IMR-90 (cell line): ENCODE data around the gene PMEPA1. TPM values are rescaled to one million over a fixed set of nuclear protein-coding genes. Genes with fewer than 3 reads are reported as not detected.

Experiments
- ATAC-seq: fragments of 200-7000 bp; cut with Tn5 transposase; 2 replicates; pipeline ENCODE4 v1.9.1; 2020; ENCODE audit warnings: low read depth, mild to moderate bottlenecking, moderate library complexity
- BruUV-seq: library from RNA; stranded (reverse); fragments of 400-500 nt; replicated peaks from 2 replicates; lab custom pipeline; 2021; lab: Mats Ljungman, UMichigan
- CTCF ChIA-PET: fragments of 300-600 bp; formaldehyde crosslinking; extraction: SDS; loops from one replicate; lab custom pipeline; 2021; ENCODE audit warnings: antibody characterized with exemption; lab: Yijun Ruan, JAX
- POLR2A ChIA-PET: fragments of 300-600 bp; sonication (Branson Sonifier 250); formaldehyde crosslinking; loops from one replicate; lab custom pipeline; 2022; ENCODE audit warnings: antibody characterized with exemption; ENCODE audit not compliant: unreplicated experiment; lab: Charles Lee
- DNase-seq: peaks from one replicate; pipeline ENCODE4 v3.0.0; 2013
- H2AFZ ChIP-seq: replicated peaks from 2 replicates; pipeline ENCODE3; 2013; ENCODE audit warnings: low read length, mild to moderate bottlenecking; ENCODE audit not compliant: poor library complexity
- H2AK5ac ChIP-seq: 2 replicates; pipeline ENCODE4 v1.6.1; 2013; ENCODE audit warnings: low read depth, low read length, inconsistent platforms
- H2AK9ac ChIP-seq: replicated peaks from 2 replicates; pipeline ENCODE3; 2013; ENCODE audit warnings: mild to moderate bottlenecking, low read depth, low read length, moderate library complexity; ENCODE audit not compliant: poor library complexity
- H2BK120ac ChIP-seq: 2 replicates; pipeline ENCODE4 v1.6.1; 2013; ENCODE audit warnings: low read depth, low read length, inconsistent platforms
- H2BK15ac ChIP-seq: 3 replicates; pipeline ENCODE4 v1.6.1; 2013; ENCODE audit warnings: low read depth, low read length, inconsistent platforms
- H2BK20ac ChIP-seq: 2 replicates; pipeline ENCODE4 v1.6.1; 2013; ENCODE audit warnings: low read depth, mild to moderate bottlenecking, inconsistent platforms, low read length, moderate library complexity
- H2BK5ac ChIP-seq: 2 replicates; pipeline ENCODE4 v1.6.1; 2013; ENCODE audit warnings: mild to moderate bottlenecking, low read depth, low read length, inconsistent platforms; ENCODE audit not compliant: poor library complexity, severe bottlenecking
- H3K14ac ChIP-seq: replicated peaks from 2 replicates; pipeline ENCODE4 v1.6.1; 2013; ENCODE audit warnings: low read depth, low read length, inconsistent platforms
- H3K18ac ChIP-seq: 2 replicates; pipeline ENCODE4 v1.6.1; 2013; ENCODE audit warnings: low read depth, low read length, control low read depth
- H3K23ac ChIP-seq: 2 replicates; pipeline ENCODE4 v1.6.1; 2013; ENCODE audit warnings: low read depth, low read length, inconsistent platforms
- H3K27ac ChIP-seq: 2 replicates; pipeline ENCODE4 v1.5.1; 2013; ENCODE audit warnings: mild to moderate bottlenecking, control low read depth, low read length; ENCODE audit not compliant: insufficient read depth
- H3K27me3 ChIP-seq: 2 replicates; pipeline ENCODE4 v1.6.1; 2013; ENCODE audit warnings: low read length; ENCODE audit not compliant: control insufficient read depth, insufficient read depth
- H3K36me3 ChIP-seq: 2 replicates; pipeline ENCODE4 v1.6.1; 2013; ENCODE audit warnings: low read length, mixed read lengths; ENCODE audit not compliant: control insufficient read depth, insufficient read depth
- H3K4ac ChIP-seq: 2 replicates; pipeline ENCODE4 v1.6.1; 2013; ENCODE audit warnings: low read depth, low read length, inconsistent platforms
- H3K4me1 ChIP-seq: 2 replicates; pipeline ENCODE4 v1.6.1; 2013; ENCODE audit warnings: low read length, mixed read lengths; ENCODE audit not compliant: control insufficient read depth, insufficient read depth
- H3K4me2 ChIP-seq: 2 replicates; pipeline ENCODE4 v1.6.1; 2013; ENCODE audit warnings: low read depth, mild to moderate bottlenecking, control low read depth, low read length, moderate library complexity
- H3K4me3 ChIP-seq: 2 replicates; pipeline ENCODE4 v1.5.1; 2013; ENCODE audit warnings: low read depth, mild to moderate bottlenecking, control low read depth, low read length, moderate library complexity; ENCODE audit not compliant: insufficient read depth
- H3K56ac ChIP-seq: 2 replicates; pipeline ENCODE4 v1.6.1; 2013; ENCODE audit warnings: low read length, inconsistent platforms; ENCODE audit not compliant: insufficient read depth; ENCODE audit errors: extremely low read depth
- H3K79me1 ChIP-seq, 2 experiments: 2 replicates each; pipeline ENCODE4 v1.6.1; 2013; ENCODE audit warnings: low read length in 2 of 2, inconsistent platforms in 1 of 2, low read depth in 1 of 2
- H3K9ac ChIP-seq: 2 replicates; pipeline ENCODE4 v1.6.1; 2013; ENCODE audit warnings: low read depth, low read length, control low read depth
- H3K9me1 ChIP-seq: 2 replicates; pipeline ENCODE4 v1.6.1; 2013; ENCODE audit warnings: low read length, inconsistent platforms; ENCODE audit not compliant: insufficient read depth
- H3K9me3 ChIP-seq: 2 replicates; pipeline ENCODE4 v1.6.1; 2013; ENCODE audit warnings: low read length; ENCODE audit not compliant: control insufficient read depth, insufficient read depth
- H4K20me1 ChIP-seq: 2 replicates; pipeline ENCODE4 v1.6.1; 2013; ENCODE audit warnings: low read length, inconsistent platforms; ENCODE audit not compliant: insufficient read depth
- H4K5ac ChIP-seq: 2 replicates; pipeline ENCODE4 v1.6.1; 2013; ENCODE audit warnings: mild to moderate bottlenecking, low read depth, low read length, control low read depth
- H4K8ac ChIP-seq, 2 experiments: 2 replicates each; pipeline ENCODE4 v1.6.1; 2013; ENCODE audit warnings: low read depth in 2 of 2, low read length in 2 of 2, control low read depth in 1 of 2, inconsistent platforms in 1 of 2
- H4K91ac ChIP-seq: 2 replicates; pipeline ENCODE4 v1.6.1; 2013; ENCODE audit warnings: low read depth, low read length, inconsistent platforms; ENCODE audit not compliant: insufficient read depth
- BHLHE40 ChIP-seq: fragments of 150-350 bp; IDR thresholded peaks from 2 replicates; pipeline ENCODE4 v1.6.1; 2016; ENCODE audit warnings: mild to moderate bottlenecking, low read depth, low read length
- CHD1 ChIP-seq: IDR thresholded peaks from 2 replicates; pipeline ENCODE4 v1.6.1; 2012; ENCODE audit warnings: low read depth, low read length, improper control_type of control experiment
- CTCF ChIP-seq: conservative IDR thresholded peaks from 2 replicates; pipeline ENCODE4 v1.5.1; 2012; ENCODE audit warnings: mild to moderate bottlenecking, low read depth, low read length, improper control_type of control experiment
- FOS ChIP-seq: fragments of 150-350 bp; IDR thresholded peaks from 2 replicates; pipeline ENCODE4 v1.6.1; 2016; ENCODE audit warnings: low read depth, low read length
- MAFK ChIP-seq: IDR thresholded peaks from 2 replicates; pipeline ENCODE4 v1.6.1; 2012; ENCODE audit warnings: low read depth, low read length, improper control_type of control experiment
- MAZ ChIP-seq: IDR thresholded peaks from 2 replicates; pipeline ENCODE4 v1.6.1; 2012; ENCODE audit warnings: low read depth, mild to moderate bottlenecking, low read length, improper control_type of control experiment, moderate library complexity, borderline replicate concordance
- NFE2L2 ChIP-seq: fragments of 150-350 bp; IDR thresholded peaks from 2 replicates; pipeline ENCODE4 v1.6.1; 2016; ENCODE audit warnings: low read depth, mild to moderate bottlenecking, low read length
- POLR2A ChIP-seq: IDR thresholded peaks from 2 replicates; pipeline ENCODE4 v1.6.1; 2012; ENCODE audit warnings: mild to moderate bottlenecking, low read depth, low read length
- RAD21 ChIP-seq: IDR thresholded peaks from 2 replicates; pipeline ENCODE4 v1.6.1; 2012; ENCODE audit warnings: low read length, improper control_type of control experiment
- RCOR1 ChIP-seq: IDR thresholded peaks from 2 replicates; pipeline ENCODE4 v1.6.1; 2012; ENCODE audit warnings: mild to moderate bottlenecking, low read length, improper control_type of control experiment; ENCODE audit not compliant: insufficient replicate concordance
- RFX5 ChIP-seq: IDR thresholded peaks from 2 replicates; pipeline ENCODE4 v1.8.0; 2012; ENCODE audit warnings: low read depth, mild to moderate bottlenecking, low read length, moderate library complexity
- SMC3 ChIP-seq: fragments of 150-350 bp; IDR thresholded peaks from 2 replicates; pipeline ENCODE4 v1.6.1; 2016; ENCODE audit warnings: low read depth, mild to moderate bottlenecking, antibody characterized with exemption, low read length, moderate library complexity
- WGBS, 2 experiments: methylation state at CpG; one replicate each; pipeline versions ENCODE4 v1.1.5 to v1.1.7; 2013; ENCODE audit warnings: missing lambda C conversion rate in 2 of 2; ENCODE audit not compliant: insufficient read length in 1 of 2; ENCODE audit errors: extremely low coverage in 2 of 2; 5-methylcytosine and 5-hydroxymethylcytosine counted together
- dilution Hi-C: fragments of 300-500 bp; cut with HindIII; formaldehyde crosslinking; loops from one replicate; pipeline ENCODE4 v1.14.3; 2018; ENCODE audit warnings: low sequenced_read_pairs; ENCODE audit not compliant: unreplicated experiment
- in situ Hi-C: fragments of 300-500 bp; cut with MboI; formaldehyde crosslinking; loops from 3 replicates; pipeline ENCODE4 v1.14.3; 2019; ENCODE audit warnings: low sequenced_read_pairs, inconsistent platforms, mixed read lengths
- intact Hi-C: fragments of 100-400 bp; cut with micrococcal nuclease; formaldehyde crosslinking; loops from 2 replicates; pipeline ENCODE4 v1.10.0; 2022
- polyA plus RNA-seq, 3 experiments: library from polyadenylated mRNA; depleted of rRNA; stranded (reverse); fragments of >200 nt; gene quantifications; 2 replicates each; pipeline ENCODE4 v1.2.3, GENCODE V29; 2012; ENCODE audit warnings: low replicate concordance in 1 of 3
- total RNA-seq: library from RNA; depleted of rRNA; stranded (reverse); fragments of >200 nt; gene quantifications from 2 replicates; pipeline ENCODE4 v1.2.3, GENCODE V29; 2012
- TF ChIP-seq, protein P1 (sequence below): fragments of 150-350 bp; IDR thresholded peaks from 2 replicates; pipeline ENCODE4 v1.6.1; 2016; ENCODE audit warnings: low read depth, mild to moderate bottlenecking, low read length, moderate library complexity, borderline replicate concordance

Gene PMEPA1
- total and polyA plus RNA-seq, 2 of the 4 experiments (the other 2 are of a cell fraction), result 2.0 to 6.9 TPM

DNA sequence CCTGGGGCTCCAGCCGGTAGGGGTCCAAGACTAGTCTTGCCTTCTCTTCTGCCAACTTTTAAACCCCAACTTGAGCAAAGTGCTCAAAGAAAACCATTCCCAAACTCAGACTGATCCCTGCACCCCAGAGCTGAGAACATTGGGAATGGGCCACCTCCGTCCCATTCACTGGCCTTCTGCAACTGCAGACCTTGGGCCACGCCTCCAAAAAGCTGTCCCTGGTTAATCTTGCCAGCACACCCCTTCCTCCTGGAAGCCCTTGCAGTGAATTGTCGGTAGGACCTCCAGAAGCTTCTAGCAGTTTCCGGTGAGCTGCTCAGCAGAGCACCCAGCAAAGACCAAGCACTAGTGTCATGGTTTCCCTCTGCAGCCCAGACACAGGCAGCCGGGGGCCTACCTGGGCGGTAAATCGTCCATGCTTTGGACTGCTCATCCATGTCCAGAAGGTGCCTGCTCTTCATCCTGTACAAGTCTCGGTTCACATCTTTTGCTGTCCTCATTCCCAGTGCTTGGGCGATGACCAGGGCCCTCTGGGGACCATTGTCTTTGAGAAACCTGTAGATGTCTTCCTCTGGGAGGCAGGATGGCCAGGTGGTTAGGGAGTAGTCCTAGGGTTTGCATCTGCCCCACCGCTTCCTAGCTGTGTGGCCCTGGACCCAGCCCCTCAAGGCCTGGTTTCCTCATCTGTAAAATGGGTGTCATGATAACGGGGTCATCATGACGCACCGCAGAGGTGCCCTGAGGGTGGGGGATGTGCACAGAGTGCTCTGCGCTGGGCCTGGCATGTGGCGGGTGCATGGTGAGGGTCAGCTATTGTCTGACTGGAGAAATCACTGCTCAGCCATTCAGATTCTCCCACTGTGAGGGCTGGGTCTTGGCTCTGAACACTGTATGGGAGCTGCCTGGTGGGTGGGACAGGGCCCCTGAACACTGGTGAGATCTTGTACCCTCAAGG lies 95.0 kb downstream of the PMEPA1 start:
- CTCF ChIA-PET, result no interaction called here
- Histone ChIP-seq H2BK120ac (no peak overlapping the region), H4K91ac (no peak overlapping the region), H3K9ac (no peak overlapping the region), H3K79me1 (no peaks in the 10 kb centered on the region), H2AFZ (no peak overlapping the region), H3K27me3 (peaks cover 8% of the 10 kb centered on the region; the same call in 1 of the 2 replicates), H2BK20ac (no peak overlapping the region), H3K14ac (no peak overlapping the region), H2BK5ac (no peak overlapping the region), H4K20me1 (no peaks in the 10 kb centered on the region), H3K4me2 (no peak overlapping the region), H2AK9ac (no peak overlapping the region), H3K23ac (no peak overlapping the region), H3K4ac (no peak overlapping the region), H2AK5ac (no peak overlapping the region), H3K18ac (no peak overlapping the region), H4K8ac (no peak overlapping the region), H3K9me3 (no peaks in the 10 kb centered on the region), H3K4me1 (no peaks in the 10 kb centered on the region), H3K56ac (no peak overlapping the region), H2BK15ac (no peak overlapping the region), H3K27ac (no peak overlapping the region), H3K9me1 (no peaks in the 10 kb centered on the region), H3K4me3 (no peak overlapping the region), H4K5ac (no peak overlapping the region), H3K36me3 (no peaks in the 10 kb centered on the region)
- no TSS peak for BruUV-seq
- intact Hi-C loops (no loop called here), in situ Hi-C loops (no loop called here), dilution Hi-C loops (no loop called here)
- DNase-seq (no peak), ATAC-seq (no peak)
- POLR2A ChIA-PET, result no interaction called here
- no peak for TF ChIP-seq RAD21
- TF ChIP-seq RFX5, result no peak
- TF ChIP-seq SMC3, result no peak
- TF ChIP-seq NFE2L2, result no peak
- TF ChIP-seq POLR2A, result no peak
- no peak for TF ChIP-seq FOS
- TF ChIP-seq MAFK, result no peak
- no peak for TF ChIP-seq CHD1
- no peak for TF ChIP-seq CTCF
- no peak for TF ChIP-seq MAZ
- TF ChIP-seq BHLHE40, result no peak
- TF ChIP-seq RCOR1, result no peak
- TF ChIP-seq, protein P1, sequence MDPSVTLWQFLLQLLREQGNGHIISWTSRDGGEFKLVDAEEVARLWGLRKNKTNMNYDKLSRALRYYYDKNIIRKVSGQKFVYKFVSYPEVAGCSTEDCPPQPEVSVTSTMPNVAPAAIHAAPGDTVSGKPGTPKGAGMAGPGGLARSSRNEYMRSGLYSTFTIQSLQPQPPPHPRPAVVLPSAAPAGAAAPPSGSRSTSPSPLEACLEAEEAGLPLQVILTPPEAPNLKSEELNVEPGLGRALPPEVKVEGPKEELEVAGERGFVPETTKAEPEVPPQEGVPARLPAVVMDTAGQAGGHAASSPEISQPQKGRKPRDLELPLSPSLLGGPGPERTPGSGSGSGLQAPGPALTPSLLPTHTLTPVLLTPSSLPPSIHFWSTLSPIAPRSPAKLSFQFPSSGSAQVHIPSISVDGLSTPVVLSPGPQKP, result no peak
- WGBS, 2 experiments, result 80% methylated on average over 3 of the region's 16 CpGs; no CpG with 5 or more reads in 1 of the 2 experiments
